Lung (tissue), 13 donors: ENCODE measurements around the gene ABCC5. TPM values are rescaled to one million over a fixed set of nuclear protein-coding genes. Genes with fewer than 3 reads are reported as not detected.

Experiments used
- ATAC-seq: fragments of 200-7000 bp; cut with Tn5 transposase; one replicate; pipeline ENCODE4 v1.9.1; 2020; ENCODE audit warnings: moderate number of reproducible peaks; ENCODE audit not compliant: insufficient read depth, low FRiP score
- DNase-seq, 3 donors: peaks; one replicate each; pipeline ENCODE4 v3.0.0-alpha.2; 2013 to 2017
- H3K27ac ChIP-seq, 2 donors: one replicate each; pipeline ENCODE4 v1.5.1; 2013; ENCODE audit warnings: mild to moderate bottlenecking in 2 of 2, moderate library complexity in 2 of 2, control low read depth in 1 of 2, inconsistent platforms in 1 of 2, low read depth in 1 of 2, low read length in 1 of 2
- H3K27me3 ChIP-seq, 3 donors: one replicate each; pipeline ENCODE4 v1.5.1; 2013; ENCODE audit warnings: low read length in 2 of 3; ENCODE audit not compliant: control insufficient read depth in 3 of 3, insufficient read depth in 3 of 3
- H3K36me3 ChIP-seq, 4 donors: one replicate each; pipeline ENCODE4 v1.5.1; 2013; ENCODE audit warnings: low read length in 4 of 4, mild to moderate bottlenecking in 1 of 4, moderate library complexity in 1 of 4; ENCODE audit not compliant: control insufficient read depth in 4 of 4, insufficient read depth in 4 of 4
- H3K4me1 ChIP-seq, 5 donors: one replicate each; pipeline ENCODE4 v1.5.1; 2013; ENCODE audit warnings: low read length in 5 of 5, mild to moderate bottlenecking in 2 of 5, moderate library complexity in 1 of 5; ENCODE audit not compliant: control insufficient read depth in 5 of 5, insufficient read depth in 5 of 5
- H3K4me3 ChIP-seq: one replicate; pipeline ENCODE4 v1.5.1; 2013; ENCODE audit warnings: mild to moderate bottlenecking, control low read depth, moderate library complexity
- H3K9ac ChIP-seq, 2 donors: one replicate each; pipeline ENCODE4 v1.5.1; 2013; ENCODE audit warnings: low read length in 2 of 2, control low read depth in 1 of 2; ENCODE audit not compliant: insufficient read depth in 1 of 2
- H3K9me3 ChIP-seq, 4 donors: one replicate each; pipeline ENCODE4 v1.5.1; 2013; ENCODE audit warnings: low read length in 3 of 4, mild to moderate bottlenecking in 1 of 4, moderate library complexity in 1 of 4; ENCODE audit not compliant: control insufficient read depth in 4 of 4, insufficient read depth in 3 of 4
- CTCF ChIP-seq: IDR thresholded peaks from 2 replicates; pipeline ENCODE4 v1.5.1; 2012; ENCODE audit warnings: mild to moderate bottlenecking; ENCODE audit errors: control extremely low read depth, extremely low read depth
- WGBS, 2 donors: extraction: QIAGEN DNeasy Blood & Tissue Kit; methylation state at CpG; one replicate each; pipeline ENCODE4 v1.1.7; 2013; 5-methylcytosine and 5-hydroxymethylcytosine counted together
- polyA plus RNA-seq, 2 donors: library from polyadenylated mRNA; stranded (reverse); fragments of 200-250 nt; gene quantifications; one replicate each; pipeline ENCODE4 v1.2.1, GENCODE V29; 2013
- small RNA-seq: library from RNA; depleted of rRNA; stranded (forward); fragments of <200 nt; gene quantifications from one replicate; pipeline ENCODE3, GENCODE V24; 2014; ENCODE audit warnings: low replicate concordance
- total RNA-seq, 2 donors: library from RNA; depleted of rRNA in 1 of 2; stranded (reverse); fragments of >200 nt in 1 of 2; gene quantifications; one replicate each; pipeline ENCODE4 v1.2.1, GENCODE V29; 2014 to 2021
- donor health status: control.
- donor health status: control.
- donor health status: Bipolar disorder and iron deficiency.
- donor health status: healthy.
- donor health status: DM: yes; HTN: yes; CAD: no.

Gene ABCC5
- total and polyA plus RNA-seq, 4 donors: 12.1 to 78.1 (median 21.0) TPM

DNA sequence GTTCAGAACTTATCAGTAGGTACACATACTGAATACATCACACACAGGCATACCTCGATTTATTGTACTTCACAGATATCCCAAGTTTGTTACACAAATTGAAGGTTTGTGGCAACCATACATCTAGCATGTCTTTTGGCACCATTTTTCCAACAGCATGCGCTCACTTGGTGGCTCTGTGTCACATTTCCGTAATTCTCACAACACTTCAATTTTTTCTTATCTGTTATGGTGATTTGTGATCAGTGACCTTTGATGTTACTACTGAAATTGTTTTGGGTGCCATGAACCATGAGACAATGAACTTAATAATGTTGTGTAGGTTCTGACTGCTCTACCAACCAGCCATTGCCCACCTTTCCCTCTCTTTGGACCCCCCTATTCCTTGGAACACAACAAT, 143.8 kb downstream of the ABCC5 start:
- WGBS, 2 donors: 86 to 94% methylated on average over 3 of the region's 3 CpGs

GRCh38 chr3:183871541-183871940, 146.1 kb downstream of the ABCC5 start:
- Histone ChIP-seq H3K36me3 (peaks cover 0 to 4% (median 3%) of the 10 kb centered on the region in 4 donors), H3K4me1 (peaks cover 0 to 2% (median 0%) of the 10 kb centered on the region in 5 donors), H3K4me3 (no peak overlapping the region), H3K9ac (no peak overlapping the region), H3K27me3 (no peaks in the 10 kb centered on the region), H3K27ac (no peak overlapping the region), H3K9me3 (no peaks in the 10 kb centered on the region)
- DNase-seq (no peak), ATAC-seq (no peak)
- TF ChIP-seq CTCF: no peak
- 70 to 76% methylated on average over 2 of the region's 2 CpGs for WGBS, 2 donors

More for the DNA sequence above, 143.8 kb downstream of the ABCC5 start:
- H3K36me3 ChIP-seq: peaks cover 0 to 1% (median 0%) of the 10 kb centered on the region in 4 donors
- no peaks in the 10 kb centered on the region for H3K27me3 ChIP-seq
- no peak for DNase-seq
- H3K4me1 ChIP-seq: peaks cover 0 to 3% (median 0%) of the 10 kb centered on the region in 5 donors
- H3K9me3 ChIP-seq: no peaks in the 10 kb centered on the region
- no peak for ATAC-seq
- no peak for TF ChIP-seq CTCF
- H3K9ac ChIP-seq: no peak overlapping the region
- no peak overlapping the region for H3K27ac ChIP-seq
- no peak overlapping the region for H3K4me3 ChIP-seq

DNA sequence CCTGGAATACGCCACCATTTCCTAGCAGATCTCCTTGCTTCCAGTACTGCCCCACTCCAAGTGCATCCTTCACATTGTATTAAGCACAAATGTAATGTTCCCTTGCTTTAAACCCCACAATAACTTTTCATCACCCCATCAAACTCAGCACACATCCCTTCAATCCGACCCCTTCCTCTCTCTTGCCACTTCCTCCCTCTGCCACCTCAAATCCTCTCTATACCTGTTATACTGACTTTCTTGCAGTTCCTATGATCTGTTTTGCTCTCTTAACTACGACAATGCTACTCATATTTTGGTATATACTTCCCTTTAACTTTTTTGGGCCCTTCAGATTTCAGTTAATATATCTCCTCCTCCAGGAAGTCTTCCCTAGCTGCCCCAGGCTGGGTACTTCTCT, 147.1 kb downstream of the ABCC5 start:
- ATAC-seq: no peak
- Histone ChIP-seq H3K27ac (no peak overlapping the region), H3K36me3 (peaks cover 1 to 9% (median 4%) of the 10 kb centered on the region in 4 donors), H3K4me1 (peaks cover 0 to 2% (median 0%) of the 10 kb centered on the region in 5 donors), H3K27me3 (no peaks in the 10 kb centered on the region), H3K9ac (no peak overlapping the region), H3K9me3 (no peaks in the 10 kb centered on the region), H3K4me3 (no peak overlapping the region)
- 55 to 80% methylated on average over 3 of the region's 3 CpGs for WGBS, 2 donors
- no peak for DNase-seq
- no peak for TF ChIP-seq CTCF

Small RNA genes lying within 50 kb of the gene (small RNA-seq; reads per million reads assigned to genes)
- not detected for gene MIR4448

Other genes with a start within 250 kb of the ABCC5 start
- gene MAP6D1, start 192.3 kb downstream of the ABCC5 start, total RNA-seq: 1 to 10 TPM in 1 of 2 donors, under 1 TPM in 1; 0.85 to 1.9 TPM
- 1 to 10 TPM in 1 of 2 donors, under 1 TPM in 1; 0.64 to 1.8 TPM for gene MAP6D1, start 192.3 kb downstream of the ABCC5 start, polyA plus RNA-seq
- gene PARL, start 133.0 kb downstream of the ABCC5 start, total RNA-seq: 10 to 100 TPM; 30.0 to 64.0 TPM
- 100 to 1,000 TPM in 1 of 2 donors, 10 to 100 TPM in 1; 45.5 to 118 TPM for gene PARL, start 133.0 kb downstream of the ABCC5 start, polyA plus RNA-seq
- not detected for gene HTR3D, start 13.9 kb upstream of the ABCC5 start, total RNA-seq
- not detected for gene HTR3D, start 13.9 kb upstream of the ABCC5 start, polyA plus RNA-seq
- gene HTR3C, start 35.2 kb upstream of the ABCC5 start, total RNA-seq: under 1 TPM in 1 of 2 donors, not detected in 1; 0.46 TPM
- under 1 TPM; 0.09 to 0.47 TPM for gene HTR3C, start 35.2 kb upstream of the ABCC5 start, polyA plus RNA-seq
- not detected for gene HTR3E, start 79.2 kb upstream of the ABCC5 start, total RNA-seq
- not detected for gene HTR3E, start 79.2 kb upstream of the ABCC5 start, polyA plus RNA-seq
- gene EIF2B5, start 117.5 kb upstream of the ABCC5 start, total RNA-seq: 10 to 100 TPM; 32.5 to 36.0 TPM
- gene EIF2B5, start 117.5 kb upstream of the ABCC5 start, polyA plus RNA-seq: 10 to 100 TPM; 39.7 to 43.2 TPM
- 10 to 100 TPM; 51.8 to 73.5 TPM for gene DVL3, start 137.5 kb upstream of the ABCC5 start, total RNA-seq
- gene DVL3, start 137.5 kb upstream of the ABCC5 start, polyA plus RNA-seq: 10 to 100 TPM; 37.8 to 39.9 TPM
- 100 to 1,000 TPM; 173 to 333 TPM for gene AP2M1, start 157.0 kb upstream of the ABCC5 start, total RNA-seq
- gene AP2M1, start 157.0 kb upstream of the ABCC5 start, polyA plus RNA-seq: 100 to 1,000 TPM; 153 to 329 TPM
- 10 to 100 TPM; 44.7 to 81.8 TPM for gene ABCF3, start 168.3 kb upstream of the ABCC5 start, total RNA-seq
- gene ABCF3, start 168.3 kb upstream of the ABCC5 start, polyA plus RNA-seq: 10 to 100 TPM; 47.5 to 51.4 TPM
- gene VWA5B2, start 211.7 kb upstream of the ABCC5 start, total RNA-seq: 1 to 10 TPM; 1.6 to 1.7 TPM
- gene VWA5B2, start 211.7 kb upstream of the ABCC5 start, polyA plus RNA-seq: under 1 TPM; 0.12 to 0.15 TPM
- gene ALG3, start 231.1 kb upstream of the ABCC5 start, total RNA-seq: 10 to 100 TPM; 24.7 to 54.8 TPM
- gene ALG3, start 231.1 kb upstream of the ABCC5 start, polyA plus RNA-seq: 10 to 100 TPM; 32.2 to 68.0 TPM
- 1 to 10 TPM; 2.3 to 4.6 TPM for gene EEF1AKMT4, start 231.8 kb upstream of the ABCC5 start, total RNA-seq
- gene EEF1AKMT4, start 231.8 kb upstream of the ABCC5 start, polyA plus RNA-seq: 10 to 100 TPM in 1 of 2 donors, 1 to 10 TPM in 1; 5.2 to 12.2 TPM
- gene CAMK2N2, start 243.7 kb upstream of the ABCC5 start, total RNA-seq: under 1 TPM; 0.23 to 0.58 TPM
- gene CAMK2N2, start 243.7 kb upstream of the ABCC5 start, polyA plus RNA-seq: under 1 TPM; 0.03 to 0.12 TPM